ENCODE data around the gene PLA2R1.

- no peak for TF ChIP-seq CTCF (IDR thresholded peaks at IDR 0.05; ENCODE audit: poor library complexity)
- TF ChIP-seq EZH2 (IDR thresholded peaks at IDR 0.05; ENCODE audit: borderline replicate concordance) = no peak
Measured at GRCh38 chr2:159904127-159904958, 158.1 kb downstream of the PLA2R1 start, which contains the start of gene LY75.

Measured in hepatocyte (in vitro differentiated cells).